MM.1S (cell line): Measurements from ENCODE around the gene ZNF778.

Source experiments
- DNase-seq: peaks from one replicate; pipeline ENCODE4 v3.0.0-alpha.2; 2015
- H2AFZ ChIP-seq: fragments of 300-600 bp; sonication (generic); 2 replicates; pipeline ENCODE4 v1.6.0; 2016; ENCODE audit warnings: antibody characterized with exemption, low read length
- H3F3A ChIP-seq: fragments of 300-600 bp; sonication (generic); 2 replicates; pipeline ENCODE4 v1.6.1; 2016; ENCODE audit warnings: mild to moderate bottlenecking, antibody characterized with exemption, low read length, moderate library complexity, mixed read lengths; ENCODE audit not compliant: insufficient read depth
- H3K27ac ChIP-seq: fragments of 300-600 bp; sonication (generic); 2 replicates; pipeline ENCODE4 v1.5.1; 2016; ENCODE audit warnings: mild to moderate bottlenecking, low read length
- H3K27me3 ChIP-seq: fragments of 300-600 bp; sonication (generic); replicated peaks from 2 replicates; pipeline ENCODE4 v1.6.0; 2016; ENCODE audit warnings: low read length; ENCODE audit not compliant: insufficient read depth
- H3K36me3 ChIP-seq: fragments of 300-600 bp; sonication (generic); replicated peaks from 2 replicates; pipeline ENCODE4 v1.6.1; 2016; ENCODE audit warnings: mild to moderate bottlenecking, low read length, mixed read lengths; ENCODE audit not compliant: insufficient read depth
- H3K4me1 ChIP-seq: fragments of 300-600 bp; sonication (generic); 2 replicates; pipeline ENCODE4 v1.6.1; 2016; ENCODE audit warnings: low read length, mixed read lengths
- H3K4me2 ChIP-seq: fragments of 300-600 bp; sonication (generic); 2 replicates; pipeline ENCODE4 v1.6.0; 2016; ENCODE audit warnings: low read depth, low read length
- H3K4me3 ChIP-seq: fragments of 300-600 bp; sonication (generic); 2 replicates; pipeline ENCODE4 v1.5.1; 2016; ENCODE audit warnings: low read length, mixed read lengths
- H3K79me2 ChIP-seq: fragments of 300-600 bp; sonication (generic); 2 replicates; pipeline ENCODE4 v1.6.1; 2016; ENCODE audit warnings: mixed run types, low read length, mixed read lengths
- H3K9ac ChIP-seq: fragments of 300-600 bp; sonication (generic); 2 replicates; pipeline ENCODE4 v1.6.1; 2016; ENCODE audit warnings: low read length, mixed read lengths
- H3K9me2 ChIP-seq: fragments of 300-600 bp; sonication (generic); replicated peaks from 2 replicates; pipeline ENCODE4 v1.6.1; 2016; ENCODE audit warnings: mild to moderate bottlenecking, low read length, mixed read lengths; ENCODE audit not compliant: insufficient read depth
- H3K9me3 ChIP-seq: fragments of 300-600 bp; sonication (generic); replicated peaks from 2 replicates; pipeline ENCODE4 v1.6.1; 2016; ENCODE audit warnings: mild to moderate bottlenecking, low read length, mixed read lengths; ENCODE audit not compliant: insufficient read depth
- H4K20me1 ChIP-seq: fragments of 300-600 bp; sonication (generic); 2 replicates; pipeline ENCODE4 v1.6.1; 2016; ENCODE audit warnings: mild to moderate bottlenecking, low read length, moderate library complexity, mixed read lengths; ENCODE audit not compliant: insufficient read depth
- CTCF ChIP-seq: fragments of 300-600 bp; sonication (generic); IDR thresholded peaks from 2 replicates; pipeline ENCODE4 v1.5.1; 2016; ENCODE audit warnings: antibody characterized with exemption, low read length, mixed read lengths
- EZH2 ChIP-seq: fragments of 300-600 bp; sonication (generic); optimal IDR thresholded peaks from 2 replicates; pipeline ENCODE3; 2017; ENCODE audit warnings: low read depth, mild to moderate bottlenecking, antibody characterized with exemption, low read length, mixed read lengths
- EZH2phosphoT487 ChIP-seq: fragments of 300-600 bp; sonication (generic); IDR thresholded peaks from 2 replicates; pipeline ENCODE4 v1.6.1; 2018; ENCODE audit warnings: antibody characterized with exemption, low read length

Gene ZNF778

GRCh38 chr16:89224665-89225064 lies 7.2 kb downstream of the ZNF778 start:
- H4K20me1 ChIP-seq: no peaks in the 10 kb centered on the region
- no peak for DNase-seq
- no peaks in the 10 kb centered on the region for H3K4me1 ChIP-seq
- H2AFZ ChIP-seq: no peak overlapping the region
- no peaks in the 10 kb centered on the region for H3K9me3 ChIP-seq
- no peak overlapping the region for H3K27ac ChIP-seq
- no peak overlapping the region for H3K4me2 ChIP-seq
- no peak overlapping the region for H3K4me3 ChIP-seq
- H3F3A ChIP-seq: no peaks in the 10 kb centered on the region
- H3K9me2 ChIP-seq: no peaks in the 10 kb centered on the region
- H3K36me3 ChIP-seq: no peaks in the 10 kb centered on the region
- TF ChIP-seq CTCF (no peak), EZH2 (no peak), EZH2phosphoT487 (no peak)
- no peaks in the 10 kb centered on the region for H3K79me2 ChIP-seq
- H3K27me3 ChIP-seq: no peaks in the 10 kb centered on the region
- H3K9ac ChIP-seq: no peak overlapping the region

DNA sequence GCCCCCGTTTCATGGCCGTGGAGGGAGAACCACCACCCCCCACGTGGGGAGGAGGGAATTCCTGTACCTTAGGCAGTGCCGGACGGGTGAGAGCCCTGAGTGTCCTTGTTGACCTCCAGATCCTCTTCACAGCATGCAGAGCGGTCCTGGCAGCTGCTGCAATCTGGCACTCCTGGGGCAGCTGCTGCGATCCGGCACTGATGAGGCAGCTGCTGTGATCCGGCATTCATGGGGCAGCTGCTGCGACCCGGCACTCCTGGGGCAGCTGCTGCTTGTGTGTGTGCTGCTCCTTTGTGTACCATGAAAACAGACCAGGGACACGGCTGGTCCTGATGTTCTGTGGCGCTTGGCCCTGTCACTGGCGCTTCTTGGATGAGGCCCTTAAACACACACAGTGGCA lies 12.8 kb downstream of the ZNF778 start:
- Histone ChIP-seq H3K4me1 (no peaks in the 10 kb centered on the region), H3K27ac (no peak overlapping the region), H3K9ac (no peak overlapping the region), H3K27me3 (no peaks in the 10 kb centered on the region), H3K36me3 (no peaks in the 10 kb centered on the region), H4K20me1 (no peaks in the 10 kb centered on the region), H2AFZ (no peak overlapping the region), H3K9me3 (no peaks in the 10 kb centered on the region), H3K79me2 (no peaks in the 10 kb centered on the region), H3F3A (no peaks in the 10 kb centered on the region), H3K9me2 (no peaks in the 10 kb centered on the region), H3K4me2 (no peak overlapping the region), H3K4me3 (no peak overlapping the region)
- DNase-seq: no peak
- no peak for TF ChIP-seq EZH2
- TF ChIP-seq EZH2phosphoT487: no peak
- TF ChIP-seq CTCF: no peak

DNA sequence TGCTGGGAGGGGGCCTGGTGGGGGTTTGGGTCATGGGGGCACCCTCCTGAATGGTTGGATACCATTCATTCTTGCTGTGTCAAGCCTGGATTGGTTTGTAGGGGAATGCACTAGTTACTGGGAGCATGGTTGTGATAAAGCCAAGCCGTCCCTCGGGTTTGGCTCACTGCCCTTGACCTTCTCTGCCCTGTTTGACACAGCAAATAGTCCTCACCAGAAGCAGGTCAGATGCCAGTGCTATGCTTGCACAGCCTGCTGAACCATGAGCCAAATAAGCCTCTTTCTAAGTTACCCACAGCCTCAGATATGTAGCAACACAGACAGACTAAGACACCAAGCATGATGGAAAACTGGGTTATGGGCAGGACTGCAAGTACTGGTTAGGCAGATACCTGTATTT lies 14.6 kb downstream of the ZNF778 start:
- Histone ChIP-seq H3K4me2 (no peak overlapping the region), H3K79me2 (no peaks in the 10 kb centered on the region), H3K4me1 (no peaks in the 10 kb centered on the region)

More for the DNA sequence above, 14.6 kb downstream of the ZNF778 start:
- Histone ChIP-seq H3K27me3 (no peaks in the 10 kb centered on the region), H3K9me3 (no peaks in the 10 kb centered on the region), H3K9ac (no peak overlapping the region), H2AFZ (no peak overlapping the region), H3K9me2 (no peaks in the 10 kb centered on the region), H3K4me3 (no peak overlapping the region), H3K27ac (no peak overlapping the region), H3F3A (no peaks in the 10 kb centered on the region), H4K20me1 (no peaks in the 10 kb centered on the region), H3K36me3 (no peaks in the 10 kb centered on the region)
- no peak for DNase-seq
- TF ChIP-seq EZH2: no peak
- TF ChIP-seq EZH2phosphoT487: no peak
- no peak for TF ChIP-seq CTCF
